Lower leg skin (tissue), 4 donors: Measurements from ENCODE around the gene RABGAP1. TPM values are rescaled to one million over a fixed set of nuclear protein-coding genes. Genes with fewer than 3 reads are reported as not detected.

Experiments used
- DNase-seq, 2 donors: peaks; one replicate each; pipeline ENCODE4 v3.0.0-alpha.2; 2019; ENCODE audit warnings: low spot score in 2 of 2
- H3K4me3 ChIP-seq: fragments of 200-600 bp; sonication (generic); 2 replicates; pipeline ENCODE4 v1.5.1; 2017; ENCODE audit warnings: mild to moderate bottlenecking, low read depth; ENCODE audit not compliant: poor library complexity, severe bottlenecking
- POLR2A ChIP-seq, 2 donors: fragments of 450-650 bp; IDR thresholded peaks; one replicate each; pipeline ENCODE4 v1.6.1; 2016 to 2017; ENCODE audit warnings: antibody characterized with exemption in 2 of 2, mild to moderate bottlenecking in 1 of 2, moderate library complexity in 1 of 2
- WGBS, 2 donors: methylation state at CpG; one replicate each; pipeline ENCODE4 v1.1.5; 2018; 5-methylcytosine and 5-hydroxymethylcytosine counted together
- intact Hi-C: fragments of 100-400 bp; cut with DNase I; formaldehyde crosslinking; loops from one replicate; pipeline ENCODE4 v1.15.0; 2023; ENCODE audit warnings: low total_unique reads
- total RNA-seq, 4 donors: library from RNA; depleted of rRNA; stranded (reverse); fragments of >200 nt; gene quantifications; one replicate each; pipeline ENCODE4 v1.1.0, GENCODE V29; 2016
- TF ChIP-seq, protein P1 (sequence below), 3 donors: fragments of 450-650 bp; IDR thresholded peaks; one replicate each; pipeline ENCODE4 v1.5.1; 2016; ENCODE audit warnings: antibody characterized with exemption in 3 of 3, mild to moderate bottlenecking in 3 of 3, moderate library complexity in 2 of 3

Gene RABGAP1
- total RNA-seq, 4 donors from 2014 or later: 36.7 to 52.1 (median 45.4) TPM

DNA sequence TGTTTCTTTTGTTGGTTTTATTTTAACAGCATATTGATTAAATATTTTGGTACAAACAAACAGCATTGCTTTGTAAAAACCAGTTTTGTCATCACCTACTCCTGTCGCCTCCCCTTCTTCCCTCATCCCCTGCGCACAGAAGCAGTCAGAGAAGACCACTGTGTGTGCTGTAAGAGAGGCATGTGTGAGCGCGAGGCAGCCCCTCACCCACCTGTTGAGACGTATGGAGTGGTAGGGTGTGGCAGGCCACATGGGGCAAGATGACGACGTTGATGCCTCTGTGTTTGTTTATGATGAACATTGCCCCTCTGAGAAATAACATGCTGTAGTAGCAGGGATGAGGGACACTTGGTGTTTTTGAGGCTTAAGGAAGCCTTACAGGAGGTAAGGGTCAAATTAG is 164.0 kb downstream of the RABGAP1 start:
- intact Hi-C loops: no loop called here
- DNase-seq: no peak
- no peak for TF ChIP-seq POLR2A (IDR thresholded peaks at IDR 0.05)
- TF ChIP-seq, protein P1, sequence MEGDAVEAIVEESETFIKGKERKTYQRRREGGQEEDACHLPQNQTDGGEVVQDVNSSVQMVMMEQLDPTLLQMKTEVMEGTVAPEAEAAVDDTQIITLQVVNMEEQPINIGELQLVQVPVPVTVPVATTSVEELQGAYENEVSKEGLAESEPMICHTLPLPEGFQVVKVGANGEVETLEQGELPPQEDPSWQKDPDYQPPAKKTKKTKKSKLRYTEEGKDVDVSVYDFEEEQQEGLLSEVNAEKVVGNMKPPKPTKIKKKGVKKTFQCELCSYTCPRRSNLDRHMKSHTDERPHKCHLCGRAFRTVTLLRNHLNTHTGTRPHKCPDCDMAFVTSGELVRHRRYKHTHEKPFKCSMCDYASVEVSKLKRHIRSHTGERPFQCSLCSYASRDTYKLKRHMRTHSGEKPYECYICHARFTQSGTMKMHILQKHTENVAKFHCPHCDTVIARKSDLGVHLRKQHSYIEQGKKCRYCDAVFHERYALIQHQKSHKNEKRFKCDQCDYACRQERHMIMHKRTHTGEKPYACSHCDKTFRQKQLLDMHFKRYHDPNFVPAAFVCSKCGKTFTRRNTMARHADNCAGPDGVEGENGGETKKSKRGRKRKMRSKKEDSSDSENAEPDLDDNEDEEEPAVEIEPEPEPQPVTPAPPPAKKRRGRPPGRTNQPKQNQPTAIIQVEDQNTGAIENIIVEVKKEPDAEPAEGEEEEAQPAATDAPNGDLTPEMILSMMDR (IDR thresholded peaks at IDR 0.05): no peak

DNA sequence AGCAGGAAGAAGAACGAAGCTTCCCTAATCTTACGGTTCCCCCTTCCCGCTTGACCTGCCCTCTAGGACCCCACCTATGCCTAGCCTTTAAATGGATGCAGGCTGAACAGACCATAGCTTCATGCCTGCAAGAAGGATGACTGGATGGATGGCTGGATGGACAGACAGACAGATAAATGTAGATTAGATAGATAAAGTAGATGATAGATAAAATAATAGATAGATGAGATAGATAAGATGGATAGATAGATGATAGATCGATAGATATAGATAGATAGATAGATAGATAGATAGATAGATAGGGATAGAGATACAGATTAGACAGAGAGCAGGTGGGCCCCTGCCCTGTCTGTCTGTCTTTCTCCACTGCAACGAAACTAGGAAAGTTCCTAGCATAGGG is 164.7 kb downstream of the RABGAP1 start:
- 87 to 95% methylated on average over 5 of the region's 5 CpGs for WGBS, 2 donors
- intact Hi-C loops: no loop called here
- TF ChIP-seq POLR2A (IDR thresholded peaks at IDR 0.05): no peak
- TF ChIP-seq, protein P1 (IDR thresholded peaks at IDR 0.05): no peak
- no peak overlapping the region for H3K4me3 ChIP-seq
- no peak for DNase-seq

More for the DNA sequence above, 164.0 kb downstream of the RABGAP1 start:
- H3K4me3 ChIP-seq: no peak overlapping the region
- 70 to 86% methylated on average over 7 of the region's 7 CpGs for WGBS, 2 donors

DNA sequence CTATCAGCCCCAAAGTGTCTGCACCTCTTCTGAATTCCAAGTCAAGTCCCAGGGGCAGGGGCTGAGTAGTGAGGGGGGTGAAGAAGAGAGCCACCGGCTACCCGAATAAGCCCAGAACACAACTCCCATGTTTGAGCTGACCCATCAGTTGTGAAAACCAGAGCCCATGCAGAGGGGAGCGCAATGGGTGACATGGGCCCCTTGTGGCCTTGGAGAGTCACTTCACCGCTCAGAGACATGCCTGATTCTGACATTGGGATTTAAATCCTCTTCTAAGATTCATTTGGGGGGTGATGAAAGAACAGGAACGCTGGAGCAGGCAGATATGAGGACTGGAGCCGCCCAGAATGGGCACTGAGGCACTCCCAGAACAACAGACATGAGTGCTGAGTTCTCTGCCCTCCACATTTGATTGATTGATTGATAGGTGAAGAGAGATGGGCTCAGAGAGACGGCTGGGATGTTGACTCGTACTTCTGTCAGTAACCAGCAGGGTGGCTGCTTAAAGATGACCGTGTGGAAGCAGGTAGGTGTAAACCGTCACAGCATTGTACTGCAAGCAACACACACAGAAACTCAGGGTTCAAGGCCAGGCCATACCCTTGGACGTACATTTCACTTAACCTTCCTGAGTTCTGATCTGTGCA is 166.9 kb downstream of the RABGAP1 start:
- no peak overlapping the region for H3K4me3 ChIP-seq
- DNase-seq: no peak
- intact Hi-C loops: no loop called here
- TF ChIP-seq, protein P1 (IDR thresholded peaks at IDR 0.05): no peak
- TF ChIP-seq POLR2A (IDR thresholded peaks at IDR 0.05): no peak
- WGBS, 2 donors: 77 to 80% methylated on average over 11 of the region's 11 CpGs

DNA sequence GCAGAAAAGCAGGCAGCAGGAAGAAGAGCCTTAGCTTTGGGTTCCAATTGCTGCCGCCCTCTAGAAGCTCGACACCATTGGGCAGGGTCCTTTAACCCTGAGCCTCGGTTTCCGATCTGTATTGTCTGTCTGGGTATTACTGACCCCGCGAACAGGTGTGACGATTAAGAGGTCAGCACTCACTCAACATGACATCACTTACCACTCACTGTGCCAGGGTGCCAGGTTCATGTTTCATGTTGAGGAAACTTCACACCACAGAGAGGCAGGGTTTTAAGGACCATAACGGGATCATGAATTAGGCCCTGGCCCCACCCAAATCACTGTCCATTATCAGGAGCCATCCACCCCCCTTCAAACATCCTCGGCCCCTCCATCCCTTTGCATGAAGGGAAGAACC is 168.2 kb downstream of the RABGAP1 start:
- 87 to 88% methylated on average over 9 of the region's 9 CpGs for WGBS, 2 donors
- DNase-seq: no peak
- H3K4me3 ChIP-seq: no peak overlapping the region
- intact Hi-C loops: no loop called here
- TF ChIP-seq POLR2A (IDR thresholded peaks at IDR 0.05): no peak
- TF ChIP-seq, protein P1 (IDR thresholded peaks at IDR 0.05): no peak

DNA sequence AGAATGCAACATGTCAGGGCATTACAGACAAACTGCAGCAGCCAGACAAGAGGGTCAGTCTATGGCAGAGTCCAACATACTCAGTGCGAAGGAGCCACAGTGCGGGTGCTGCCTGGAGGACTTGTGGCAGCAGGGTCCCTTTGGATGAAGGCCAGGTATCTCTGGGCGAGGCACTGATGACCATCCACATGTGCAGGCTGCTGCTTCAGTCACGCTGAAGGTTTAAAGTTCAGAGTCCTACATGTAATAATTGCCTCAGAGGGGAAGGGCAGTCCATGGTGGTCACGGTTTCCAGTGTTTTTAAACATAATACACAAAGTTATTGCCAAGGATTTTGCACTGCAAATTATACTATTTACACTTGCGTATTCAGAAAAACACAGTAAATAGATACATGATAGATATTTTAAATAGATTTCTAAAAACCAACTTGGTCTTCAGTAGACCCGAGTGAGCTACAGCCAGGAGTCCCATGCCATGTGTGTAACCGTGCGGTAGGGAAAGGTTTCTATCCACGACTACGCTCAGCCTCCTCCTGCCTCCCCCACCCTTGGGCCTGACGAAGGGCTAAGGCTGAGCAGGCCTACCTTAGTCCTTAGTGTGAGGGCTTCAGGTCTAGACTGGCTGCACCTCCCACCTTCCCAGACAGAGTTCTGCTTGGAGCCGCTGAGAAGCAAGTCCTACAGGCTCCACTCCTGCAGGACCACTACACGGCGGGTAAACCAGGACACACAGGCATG is 168.9 kb downstream of the RABGAP1 start:
- no peak overlapping the region for H3K4me3 ChIP-seq
- no peak for DNase-seq
- TF ChIP-seq POLR2A (IDR thresholded peaks at IDR 0.05): no peak
- TF ChIP-seq, protein P1 (IDR thresholded peaks at IDR 0.05): no peak
- intact Hi-C loops: no loop called here
- 83 to 88% methylated on average over 14 to 15 of the region's 15 CpGs for WGBS, 2 donors
